Stimulated activated CD4-positive, alpha-beta T cell treated with anti-CD3 and anti-CD28 coated beads, Interleukin-2, amount 100 ng/mL, for 24 hours (primary cell): ENCODE measurements around the gene TAX1BP1.
"Not testable (repeated sequence)": the region's sequence is repeated elsewhere in the genome, so short reads cannot be mapped to it uniquely, and the experiment has no call there.

Experiments
- DNase-seq, 2 donors: peaks; one replicate each; pipeline ENCODE4 v3.0.0-alpha.2; 2020

TAX1BP1 gene

GRCh38 chr7:27850531-27850930, 110.6 kb downstream of the TAX1BP1 start:
- no peak for DNase-seq

DNA sequence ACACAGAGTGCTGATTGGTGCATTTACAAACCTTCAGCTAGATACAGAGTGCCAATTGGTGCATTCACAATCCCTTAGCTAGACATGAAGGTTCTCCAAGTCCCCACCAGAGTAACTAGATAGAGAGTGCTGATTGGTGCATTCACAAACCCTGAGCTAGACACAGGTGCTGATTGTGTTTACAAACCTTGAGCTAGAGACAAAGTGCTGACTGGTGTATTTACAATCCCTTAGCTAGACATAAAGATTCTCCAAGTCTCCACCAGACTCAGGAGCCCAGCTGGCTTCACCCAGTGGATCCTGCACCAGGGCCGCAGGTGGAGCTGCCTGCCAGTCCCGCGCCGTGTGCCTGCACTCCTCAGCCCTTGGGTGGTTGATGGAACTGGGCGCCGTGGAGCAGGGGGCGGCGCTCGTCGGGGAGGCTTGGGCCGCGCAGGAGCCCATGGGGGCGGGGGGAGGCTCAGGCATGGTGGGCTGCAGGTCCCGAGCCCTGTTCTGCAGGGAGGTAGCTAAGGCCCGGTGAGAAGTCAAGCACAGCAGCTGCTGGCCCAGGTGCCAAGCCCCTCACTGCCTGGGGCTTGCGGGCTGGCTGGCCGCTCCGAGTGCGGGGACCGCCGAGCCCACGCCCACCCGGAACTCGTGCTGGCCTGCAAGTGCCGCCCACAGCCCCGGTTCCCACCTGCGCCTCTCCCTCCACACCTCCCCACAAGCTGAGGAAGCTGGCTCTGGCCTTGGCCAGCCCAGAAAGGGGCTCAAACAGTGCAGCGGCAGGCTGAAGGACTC, 116.9 kb downstream of the TAX1BP1 start:
- not testable (repeated sequence) for DNase-seq

DNA sequence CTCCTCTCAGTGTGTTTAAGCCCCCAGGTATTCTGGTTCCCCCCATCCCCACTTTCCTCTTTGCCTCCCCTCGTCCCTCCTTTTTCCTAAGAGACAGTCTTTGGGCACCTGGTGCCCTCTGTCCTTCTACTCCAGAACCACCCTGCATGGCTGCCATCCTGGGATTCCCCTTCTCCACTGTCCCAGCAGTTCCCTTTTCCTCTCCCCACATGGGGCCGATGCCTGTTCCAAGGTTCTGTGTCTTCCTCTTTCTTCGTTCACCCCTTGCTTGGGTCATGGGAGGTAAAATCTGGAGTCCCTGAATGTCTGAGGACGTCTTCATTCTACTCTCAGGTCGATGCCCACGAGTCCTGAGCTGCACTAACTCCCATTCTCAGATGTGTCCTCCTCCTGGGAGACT, 120.8 kb downstream of the TAX1BP1 start:
- no peak for DNase-seq

DNA sequence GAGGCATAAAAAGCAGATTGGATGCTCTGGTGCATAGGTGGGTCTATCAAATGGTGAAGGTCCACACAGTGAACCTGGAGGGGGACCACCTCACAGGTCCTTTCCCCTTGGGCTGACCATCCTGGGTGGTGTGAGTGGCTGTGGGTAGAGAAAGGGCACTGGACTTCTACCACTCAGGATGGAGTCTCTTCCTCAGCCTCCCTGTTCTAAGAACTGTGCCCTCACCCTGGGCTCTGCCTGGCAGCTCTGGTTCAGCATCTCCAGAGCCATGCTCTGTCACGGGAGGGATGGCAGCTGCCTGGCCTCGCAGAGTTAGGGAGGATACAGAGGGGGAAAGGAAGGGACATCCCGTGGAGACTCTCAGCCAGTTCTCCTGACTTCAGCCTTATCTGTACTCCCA, 121.8 kb downstream of the TAX1BP1 start:
- no peak for DNase-seq

GRCh38 chr7:27863880-27864279, 123.9 kb downstream of the TAX1BP1 start:
- no peak for DNase-seq

GRCh38 chr7:27866256-27866655, 126.3 kb downstream of the TAX1BP1 start:
- DNase-seq, result no peak

GRCh38 chr7:27866828-27867672, 127.1 kb downstream of the TAX1BP1 start:
- no peak for DNase-seq

GRCh38 chr7:27868131-27868550, 128.2 kb downstream of the TAX1BP1 start:
- DNase-seq, result no peak

GRCh38 chr7:27869056-27869455, 129.1 kb downstream of the TAX1BP1 start:
- DNase-seq, result no peak

DNA sequence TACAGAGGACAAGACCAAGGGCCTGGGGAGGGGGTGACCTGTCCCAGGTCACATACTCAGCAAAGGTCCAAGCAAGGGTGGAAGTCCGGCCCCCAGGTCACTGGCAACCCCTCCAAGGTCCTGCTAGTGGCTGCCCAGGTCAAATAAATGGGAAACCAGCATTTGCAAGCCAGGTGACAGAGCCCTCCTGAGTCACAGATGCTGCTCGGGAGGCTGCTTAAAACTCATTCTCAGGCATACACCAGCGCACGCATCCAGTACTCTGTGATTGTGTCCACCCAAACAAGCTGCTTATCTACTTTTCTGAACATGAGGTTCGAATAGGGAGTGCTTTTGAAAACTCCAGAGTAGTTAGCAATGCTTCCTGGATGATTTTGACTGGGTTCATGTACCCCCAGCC, 130.6 kb downstream of the TAX1BP1 start:
- DNase-seq, result no peak

GRCh38 chr7:27871086-27871485, 131.1 kb downstream of the TAX1BP1 start:
- no peak for DNase-seq

- DNase-seq, result no peak
Measured at GRCh38 chr7:27871866-27872265, 131.9 kb downstream of the TAX1BP1 start.

DNA sequence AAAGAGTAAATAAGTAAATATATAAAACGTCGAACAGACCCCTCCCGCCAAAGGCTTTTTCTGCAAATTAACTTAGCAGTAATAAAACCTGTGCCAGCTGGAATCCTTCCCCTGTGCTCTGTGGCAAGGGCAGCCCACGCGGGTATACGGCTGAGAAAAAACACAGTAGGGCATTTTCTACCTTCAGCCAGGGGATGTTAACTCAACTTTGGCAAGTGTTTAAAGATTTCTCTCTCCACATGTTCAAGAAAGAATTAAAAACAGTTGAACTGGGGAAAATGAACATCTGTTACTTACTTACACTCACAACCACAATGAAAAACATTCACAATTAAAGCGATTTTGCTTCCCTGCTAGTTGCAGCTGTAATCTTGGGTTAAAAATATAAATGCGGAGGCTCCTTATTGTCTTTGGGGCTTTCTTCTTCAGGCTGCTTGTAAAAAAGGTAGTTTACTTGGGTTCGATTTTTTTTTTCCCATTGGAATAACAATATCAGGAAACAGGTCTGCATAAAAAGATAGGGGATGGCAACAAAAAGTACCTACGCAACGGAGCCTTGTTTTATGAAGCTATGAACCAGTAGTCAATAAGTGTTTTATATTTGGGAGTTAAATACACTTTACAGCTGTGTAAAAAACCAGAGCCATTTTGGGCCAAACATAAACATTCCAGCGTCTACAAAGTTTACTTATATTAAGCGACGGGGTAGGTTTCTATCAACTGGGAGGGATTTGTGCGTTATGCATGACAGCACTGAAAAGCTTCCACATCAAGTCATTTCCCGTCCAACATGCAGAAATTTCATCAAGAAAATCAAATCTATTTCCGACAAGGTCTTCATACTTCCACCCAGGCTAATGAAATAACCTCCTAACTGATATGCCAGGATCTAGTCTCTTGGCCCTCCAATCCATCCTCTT, 132.7 kb downstream of the TAX1BP1 start:
- DNase-seq, result no peak

DNA sequence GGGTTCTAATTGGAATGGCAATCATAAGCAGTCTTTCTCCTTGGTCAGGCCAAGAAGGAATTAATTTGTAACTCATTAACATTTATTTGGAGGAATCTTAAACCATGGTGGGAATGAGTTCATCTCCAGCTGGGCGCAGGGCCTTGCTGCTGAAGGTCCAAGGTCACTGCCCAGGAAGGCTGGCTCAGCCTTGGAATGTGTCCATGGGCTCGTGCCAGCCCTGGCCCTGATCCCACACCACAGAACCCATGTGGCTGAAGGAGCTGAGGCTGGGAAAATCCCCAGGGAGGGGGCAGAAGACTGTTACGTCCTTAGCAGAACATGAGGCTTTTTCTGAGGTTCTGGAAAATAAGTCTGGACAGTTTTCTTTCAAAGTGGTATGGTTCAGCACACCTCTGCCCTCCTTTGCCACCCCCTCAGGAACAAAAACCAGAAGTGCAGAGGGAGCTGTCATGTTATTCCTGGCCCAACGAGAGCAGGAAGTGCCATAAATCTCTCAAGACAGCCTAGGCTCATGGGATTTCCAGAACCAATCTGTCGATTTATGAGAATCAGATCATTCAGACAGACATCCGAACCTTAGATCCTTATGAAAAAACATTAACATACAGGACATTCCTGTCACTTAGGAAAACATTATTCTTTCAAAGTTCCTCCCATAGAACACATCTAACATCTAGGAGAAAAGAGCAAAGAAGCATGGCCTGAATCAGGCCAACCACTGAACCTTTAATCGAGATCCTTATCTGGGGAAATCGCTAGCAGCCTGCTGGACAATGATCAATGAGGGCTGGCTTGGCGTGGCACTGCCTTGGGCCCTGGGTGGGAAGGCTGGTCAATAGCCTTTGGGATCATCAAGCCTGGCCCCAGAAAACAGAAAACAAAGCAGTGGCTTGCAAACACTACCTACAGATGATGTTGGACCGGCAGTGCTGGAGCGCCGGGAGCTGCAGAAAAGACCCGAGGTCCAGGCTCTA, 134.3 kb downstream of the TAX1BP1 start:
- no peak for DNase-seq

GRCh38 chr7:27875061-27875460, 135.1 kb downstream of the TAX1BP1 start:
- DNase-seq, result no peak

- no peak for DNase-seq
Measured at GRCh38 chr7:27875832-27876231, 135.9 kb downstream of the TAX1BP1 start.

DNA sequence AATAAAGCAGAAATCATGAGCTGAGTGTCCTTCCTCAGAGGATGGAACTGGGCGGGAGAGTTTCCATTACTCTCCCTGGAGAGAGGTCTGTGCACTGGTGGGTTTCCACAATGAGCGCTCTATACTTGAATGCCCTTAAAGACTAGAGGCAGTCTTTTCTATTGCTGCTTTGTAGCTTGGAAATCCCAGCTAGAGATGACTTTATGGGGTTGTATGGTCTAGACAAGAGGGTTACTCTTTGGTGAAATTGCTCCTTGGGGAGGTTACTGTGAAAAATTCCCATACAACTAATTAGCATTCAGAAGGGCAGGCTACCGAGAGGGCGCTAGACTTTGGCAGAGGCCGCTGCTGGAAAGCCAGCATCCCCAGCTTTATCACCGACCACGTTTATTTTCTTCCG, 136.8 kb downstream of the TAX1BP1 start:
- no peak for DNase-seq
